ENCODE data around the gene CDC34.

Gene CDC34

DNA sequence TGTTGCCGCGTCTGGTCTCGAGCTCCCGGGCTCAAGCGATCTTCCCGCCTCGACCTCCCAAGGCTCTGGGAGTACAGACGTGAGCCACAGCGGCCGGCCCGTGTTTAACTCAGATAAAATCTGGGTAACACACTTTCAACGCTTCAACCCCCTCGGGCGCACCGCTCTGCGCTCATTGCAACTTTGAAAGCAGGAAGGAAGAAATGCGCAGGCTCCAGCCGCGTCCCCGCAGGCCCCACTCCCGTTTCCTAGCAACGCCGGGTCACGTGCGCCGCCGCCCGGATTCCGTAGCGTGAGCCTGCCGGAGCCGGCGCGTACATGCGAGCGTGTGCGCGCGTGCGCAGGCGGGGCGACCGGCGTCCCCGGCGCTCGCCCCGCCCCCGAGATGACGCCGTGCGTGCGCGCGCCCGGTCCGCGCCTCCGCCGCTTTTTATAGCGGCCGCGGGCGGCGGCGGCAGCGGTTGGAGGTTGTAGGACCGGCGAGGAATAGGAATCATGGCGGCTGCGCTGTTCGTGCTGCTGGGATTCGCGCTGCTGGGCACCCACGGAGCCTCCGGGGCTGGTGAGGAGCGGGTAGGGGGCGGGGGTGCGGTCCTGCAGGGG is 40.7 kb downstream of the CDC34 start, which contains the start of gene BSG:
TSS of gene BSG (plus strand) at position 457 of the 603 bp plus-strand sequence. CDS start at position 496, 39 bp downstream.
- DNase-seq (ENCODE audit: insufficient read length) (peak; percentile 98), FAIRE-seq (peak; percentile 98)
- TF ChIP-seq POLR2AphosphoS5 (IDR thresholded peaks at IDR 0.05; ENCODE audit: low read depth, low read length): peak; percentile 98
- peak; percentile 90 for TF ChIP-seq TAF1 (IDR thresholded peaks at IDR 0.05; ENCODE audit: borderline replicate concordance, low read depth, low read length)
- TF ChIP-seq POLR2A (IDR thresholded peaks at IDR 0.05; ENCODE audit: low read depth, low read length): peak; percentile 99

DNA sequence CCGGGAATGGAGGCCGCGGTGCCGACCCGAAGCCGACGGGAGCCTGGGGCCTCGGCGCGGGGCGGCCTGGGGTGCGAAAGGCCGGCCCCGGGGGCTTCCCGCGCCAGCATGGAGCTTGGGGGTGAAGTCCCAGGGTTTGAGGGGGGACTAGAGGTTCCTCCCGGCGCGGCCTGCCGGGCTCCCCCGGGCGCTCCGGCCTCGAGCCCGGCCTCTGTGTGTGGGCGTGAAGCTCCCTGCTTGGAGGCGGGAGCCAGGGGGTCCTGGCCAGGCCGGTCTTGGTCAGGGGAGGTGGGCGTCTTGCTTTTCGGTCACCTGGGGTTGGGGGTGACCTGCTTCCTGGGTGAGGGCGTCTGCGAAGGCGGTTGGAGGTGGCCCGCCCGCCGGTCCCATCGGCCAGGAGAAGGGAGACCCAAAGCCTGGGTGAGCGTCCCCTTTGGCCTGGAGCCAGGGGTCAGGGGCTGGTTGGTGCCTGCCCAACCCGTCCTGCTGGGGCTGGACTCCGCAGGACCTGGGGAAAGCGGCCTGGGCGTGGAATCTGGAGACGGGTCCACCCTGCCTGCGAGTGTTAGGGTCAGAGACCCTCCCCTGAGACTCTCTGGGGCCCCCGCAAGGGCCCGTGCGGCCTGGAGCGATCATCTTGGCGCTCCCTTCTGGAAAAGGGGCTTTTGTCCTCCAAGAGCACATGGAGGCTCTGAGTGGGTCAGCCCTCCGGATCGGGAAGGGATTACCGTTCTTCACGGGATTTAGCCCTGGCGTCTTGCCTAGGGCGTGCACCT is 41.4 kb downstream of the CDC34 start:
- no peak for FAIRE-seq
- TF ChIP-seq TAF1 (IDR thresholded peaks at IDR 0.05; ENCODE audit: borderline replicate concordance, low read depth, low read length) (no peak), POLR2AphosphoS5 (IDR thresholded peaks at IDR 0.05; ENCODE audit: low read depth, low read length) (no peak), POLR2A (IDR thresholded peaks at IDR 0.05; ENCODE audit: low read depth, low read length) (no peak)
- DNase-seq (ENCODE audit: insufficient read length): no peak

DNA sequence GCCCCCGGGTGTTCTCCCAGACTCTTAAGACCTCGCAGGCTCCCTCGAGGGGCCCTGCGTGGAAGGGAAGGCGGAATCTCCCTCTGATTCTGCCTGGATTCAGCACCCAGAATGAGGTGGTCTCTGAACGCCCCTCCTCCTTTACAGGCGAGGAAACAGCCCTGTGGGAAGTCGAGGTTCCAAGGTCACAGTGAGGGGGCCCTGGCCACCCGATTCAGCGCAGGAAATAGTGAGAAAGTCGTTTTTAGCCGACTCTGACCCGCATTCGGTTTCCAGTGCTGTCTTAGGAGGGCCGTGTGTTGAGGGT is 41.9 kb downstream of the CDC34 start:
- FAIRE-seq (peak; percentile 82), DNase-seq (ENCODE audit: insufficient read length) (no peak)
- TF ChIP-seq TAF1 (IDR thresholded peaks at IDR 0.05; ENCODE audit: borderline replicate concordance, low read depth, low read length) (no peak), POLR2AphosphoS5 (IDR thresholded peaks at IDR 0.05; ENCODE audit: low read depth, low read length) (no peak), POLR2A (IDR thresholded peaks at IDR 0.05; ENCODE audit: low read depth, low read length) (no peak)

DNA sequence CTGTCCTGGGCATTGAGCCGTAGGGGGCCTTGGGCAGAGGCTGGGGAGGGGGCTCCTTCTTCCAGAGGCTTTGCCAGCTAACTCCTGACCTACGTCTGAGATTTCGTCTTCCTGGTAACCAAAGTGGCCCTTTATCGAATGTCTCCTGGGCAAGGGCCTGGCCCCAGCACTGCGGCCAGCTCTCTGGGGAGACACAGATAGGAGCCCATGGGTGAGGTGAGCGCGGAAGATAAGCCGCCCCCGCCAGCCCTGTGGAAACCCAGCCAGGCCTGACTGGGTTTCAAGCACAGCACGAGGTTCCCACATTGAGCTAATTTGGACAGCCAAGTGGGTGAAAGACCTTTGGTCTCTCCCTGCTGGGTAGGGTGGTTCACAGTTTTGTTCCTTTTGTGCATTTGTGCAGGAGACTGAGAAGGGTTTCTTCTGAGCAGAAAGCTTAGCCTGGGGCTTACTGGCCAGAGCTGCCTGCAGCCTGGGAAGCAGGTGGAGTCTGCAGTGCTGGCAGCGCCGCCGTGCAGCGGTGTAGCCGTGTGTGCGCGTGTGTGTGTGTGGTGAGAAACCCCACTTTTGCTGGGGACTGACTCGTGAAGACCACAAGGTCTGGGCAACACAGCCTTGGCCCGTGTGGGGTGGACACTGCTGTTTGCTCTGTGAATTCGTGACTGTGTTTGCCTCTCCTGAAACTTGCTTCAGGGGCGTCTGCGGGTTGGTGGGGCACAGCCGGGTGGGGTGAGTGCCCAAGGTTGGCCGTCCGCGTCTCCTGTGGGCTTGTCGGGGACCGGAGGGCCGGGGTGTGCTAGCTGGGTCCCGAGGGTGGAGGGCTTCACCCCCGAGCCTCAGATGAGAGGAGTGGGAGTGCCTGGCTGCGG is 43.3 kb downstream of the CDC34 start:
- DNase-seq (ENCODE audit: insufficient read length): no peak
- peak; percentile 73 for FAIRE-seq
- no peak for TF ChIP-seq POLR2AphosphoS5 (IDR thresholded peaks at IDR 0.05; ENCODE audit: low read depth, low read length)
- TF ChIP-seq POLR2A (IDR thresholded peaks at IDR 0.05; ENCODE audit: low read depth, low read length): no peak
- TF ChIP-seq TAF1 (IDR thresholded peaks at IDR 0.05; ENCODE audit: borderline replicate concordance, low read depth, low read length): peak; percentile 29; the same call in 1 of the 2 replicates

DNA sequence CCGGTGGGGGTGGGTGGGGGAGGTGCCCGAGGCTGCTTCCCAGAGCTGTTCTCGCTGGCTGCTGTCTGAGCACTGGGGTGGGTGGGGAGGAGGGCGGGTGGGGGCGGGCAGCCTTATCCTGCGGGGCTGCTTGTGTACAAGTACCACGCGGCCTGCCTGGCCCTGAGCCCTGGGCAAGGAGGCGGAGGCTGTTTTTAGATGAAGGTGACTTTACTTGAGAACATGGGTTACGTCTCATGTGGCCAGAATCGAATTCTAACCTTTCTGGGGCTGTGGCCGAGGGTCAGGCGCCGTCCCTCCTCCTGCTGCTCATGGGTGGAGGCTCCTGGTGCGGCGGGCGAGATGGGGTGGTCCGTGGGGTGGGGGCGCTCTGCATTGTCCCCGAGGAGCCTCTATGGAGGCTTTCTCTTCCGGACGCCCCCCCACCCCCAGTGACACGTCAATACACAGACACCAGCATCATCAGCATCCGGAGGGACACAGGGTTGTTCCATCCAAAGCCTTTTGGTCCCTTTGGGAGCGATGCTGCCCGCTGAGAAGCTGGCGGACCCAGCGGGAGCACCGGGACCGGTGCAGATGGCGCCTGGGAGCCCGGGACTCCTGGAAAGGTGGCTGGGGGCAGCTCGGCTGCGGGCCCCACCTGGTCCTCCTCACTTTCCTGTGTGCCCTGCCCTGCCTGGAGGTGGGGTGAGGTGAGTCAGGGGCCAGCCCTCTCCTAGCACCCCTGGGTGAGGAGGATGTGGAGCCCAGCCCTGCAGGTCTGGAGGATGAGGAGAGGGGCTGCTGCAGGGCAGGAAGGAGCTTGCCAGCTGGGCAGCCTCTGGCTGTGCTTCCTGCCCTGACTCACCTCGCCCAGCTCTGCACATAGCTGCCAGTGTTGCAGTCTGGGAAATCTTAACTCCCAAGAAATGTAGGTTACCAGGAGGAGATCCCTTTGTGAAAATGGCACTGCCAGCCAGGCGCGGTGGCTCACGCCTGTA is 44.3 kb downstream of the CDC34 start:
- no peak for DNase-seq (ENCODE audit: insufficient read length)
- FAIRE-seq: no peak
- TF ChIP-seq POLR2A (IDR thresholded peaks at IDR 0.05; ENCODE audit: low read depth, low read length) (no peak), POLR2AphosphoS5 (IDR thresholded peaks at IDR 0.05; ENCODE audit: low read depth, low read length) (no peak), TAF1 (IDR thresholded peaks at IDR 0.05; ENCODE audit: borderline replicate concordance, low read depth, low read length) (no peak)

DNA sequence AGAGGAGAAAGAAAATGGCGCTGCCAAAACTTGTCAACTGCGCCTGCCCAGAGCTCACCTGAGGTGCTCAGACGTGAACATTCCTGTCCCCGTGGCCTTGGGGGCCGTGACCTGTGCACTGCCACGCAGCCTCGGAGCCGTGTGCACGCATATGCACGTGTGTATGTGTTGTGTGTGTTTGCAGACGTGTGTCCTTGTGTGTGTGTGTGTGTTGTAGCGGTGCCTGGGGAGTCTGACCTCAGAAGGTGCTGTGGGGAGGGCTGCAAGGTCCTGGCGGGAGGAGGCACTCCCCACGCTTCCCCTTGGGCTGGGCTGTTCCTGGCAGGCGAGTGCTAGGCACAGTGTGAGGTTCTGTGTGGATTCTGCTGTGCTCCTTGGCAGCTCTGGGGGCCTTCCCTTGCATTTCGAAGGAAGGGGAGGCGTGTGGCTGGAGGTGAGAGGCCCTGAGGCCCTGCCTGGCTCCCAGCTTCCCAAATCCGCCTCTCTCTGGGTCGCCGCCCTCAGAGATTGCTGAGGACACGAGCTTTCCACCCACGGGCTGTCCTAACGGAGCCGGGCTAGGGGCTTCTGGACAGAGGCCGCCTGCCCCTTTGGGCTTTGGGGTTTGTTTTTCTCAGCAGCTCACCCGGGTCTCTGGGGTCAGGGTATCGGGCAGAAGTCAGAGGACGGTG is 45.3 kb downstream of the CDC34 start:
- DNase-seq (ENCODE audit: insufficient read length) (no peak), FAIRE-seq (no peak)
- no peak for TF ChIP-seq TAF1 (IDR thresholded peaks at IDR 0.05; ENCODE audit: borderline replicate concordance, low read depth, low read length)

DNA sequence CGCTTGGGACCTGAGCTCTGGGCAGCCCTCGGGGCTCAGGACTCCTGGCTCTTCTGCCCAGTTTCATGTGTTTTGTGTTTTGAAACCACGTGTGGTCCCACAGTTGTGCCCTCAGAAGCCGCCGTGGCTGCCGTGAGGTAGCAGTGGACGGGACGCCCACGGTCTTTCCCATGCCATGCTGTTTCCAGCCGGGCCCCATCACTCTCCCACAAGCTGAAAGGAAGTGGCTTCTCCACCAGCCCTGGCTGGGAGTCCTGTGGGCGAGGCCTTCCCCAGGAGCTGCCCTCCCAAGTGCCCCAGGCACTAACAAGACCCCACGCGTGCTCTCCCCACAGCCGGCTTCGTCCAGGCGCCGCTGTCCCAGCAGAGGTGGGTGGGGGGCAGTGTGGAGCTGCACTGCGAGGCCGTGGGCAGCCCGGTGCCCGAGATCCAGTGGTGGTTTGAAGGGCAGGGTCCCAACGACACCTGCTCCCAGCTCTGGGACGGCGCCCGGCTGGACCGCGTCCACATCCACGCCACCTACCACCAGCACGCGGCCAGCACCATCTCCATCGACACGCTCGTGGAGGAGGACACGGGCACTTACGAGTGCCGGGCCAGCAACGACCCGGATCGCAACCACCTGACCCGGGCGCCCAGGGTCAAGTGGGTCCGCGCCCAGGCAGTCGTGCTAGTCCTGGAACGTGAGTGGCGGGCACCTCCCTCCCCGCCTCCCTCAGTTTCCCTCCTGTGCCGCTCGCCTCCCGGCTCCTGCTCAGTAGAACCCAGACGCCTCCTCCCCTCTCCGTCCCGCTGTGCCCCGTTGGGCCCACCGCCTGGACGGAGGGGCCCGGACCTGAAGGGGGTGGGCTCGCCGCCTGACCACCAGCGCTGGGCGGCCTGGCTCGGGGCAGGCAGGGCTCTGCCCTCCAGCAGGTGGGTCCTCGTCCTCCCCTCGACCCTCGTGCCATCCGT is 46.2 kb downstream of the CDC34 start:
- FAIRE-seq: no peak
- DNase-seq (ENCODE audit: insufficient read length): no peak
- TF ChIP-seq POLR2AphosphoS5 (IDR thresholded peaks at IDR 0.05; ENCODE audit: low read depth, low read length) (no peak), TAF1 (IDR thresholded peaks at IDR 0.05; ENCODE audit: borderline replicate concordance, low read depth, low read length) (no peak), POLR2A (IDR thresholded peaks at IDR 0.05; ENCODE audit: low read depth, low read length) (no peak)

DNA sequence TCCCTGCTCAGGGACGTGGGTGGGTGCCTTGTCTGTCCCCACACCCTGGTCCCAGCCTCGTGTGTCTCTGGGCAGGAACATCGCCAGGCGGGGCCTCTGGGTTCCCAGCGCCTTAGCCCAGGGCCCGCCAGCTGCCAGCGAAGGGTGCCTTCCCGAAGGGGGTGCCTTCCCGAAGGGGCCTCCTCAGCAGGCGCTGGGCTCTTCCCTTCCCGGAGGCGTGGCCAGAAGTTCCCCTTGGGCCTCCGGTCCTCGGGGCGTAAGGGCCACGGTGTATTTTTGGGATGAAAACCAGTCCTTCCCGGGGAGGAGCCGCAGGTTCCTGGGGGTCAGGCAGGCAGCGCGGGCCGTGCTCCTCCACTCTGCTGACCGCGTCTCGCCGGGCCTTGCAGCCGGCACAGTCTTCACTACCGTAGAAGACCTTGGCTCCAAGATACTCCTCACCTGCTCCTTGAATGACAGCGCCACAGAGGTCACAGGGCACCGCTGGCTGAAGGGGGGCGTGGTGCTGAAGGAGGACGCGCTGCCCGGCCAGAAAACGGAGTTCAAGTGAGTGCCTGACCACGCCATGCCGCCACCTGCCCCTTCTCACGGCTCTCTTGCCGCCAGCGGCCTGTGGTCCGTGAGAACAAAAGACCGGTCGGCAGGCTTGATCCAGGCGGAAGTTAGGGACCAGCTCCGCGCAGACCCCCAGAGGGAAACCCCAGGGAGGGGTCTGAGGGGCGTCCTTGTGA is 47.7 kb downstream of the CDC34 start:
- no peak for FAIRE-seq
- TF ChIP-seq POLR2A (IDR thresholded peaks at IDR 0.05; ENCODE audit: low read depth, low read length) (no peak), POLR2AphosphoS5 (IDR thresholded peaks at IDR 0.05; ENCODE audit: low read depth, low read length) (no peak), TAF1 (IDR thresholded peaks at IDR 0.05; ENCODE audit: borderline replicate concordance, low read depth, low read length) (no peak)
- no peak for DNase-seq (ENCODE audit: insufficient read length)

DNA sequence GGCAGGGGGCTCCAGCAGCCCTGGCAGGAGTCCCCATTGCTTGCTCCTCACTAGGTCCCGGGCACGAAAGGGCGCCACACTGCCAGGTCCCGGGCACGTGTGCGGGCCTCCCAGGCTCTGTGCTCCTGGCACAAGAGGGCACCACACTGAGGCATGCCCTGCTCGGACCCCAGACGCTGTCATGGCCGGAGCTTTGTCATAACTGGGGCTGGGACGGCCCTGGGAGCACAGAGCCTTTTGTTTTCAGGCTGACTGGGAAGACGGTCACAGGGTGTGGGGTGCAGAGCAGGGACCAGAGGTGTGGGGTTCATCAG is 48.2 kb downstream of the CDC34 start:
- DNase-seq (ENCODE audit: insufficient read length): no peak
- TF ChIP-seq POLR2AphosphoS5 (IDR thresholded peaks at IDR 0.05; ENCODE audit: low read depth, low read length) (no peak), POLR2A (IDR thresholded peaks at IDR 0.05; ENCODE audit: low read depth, low read length) (no peak), TAF1 (IDR thresholded peaks at IDR 0.05; ENCODE audit: borderline replicate concordance, low read depth, low read length) (no peak)
- FAIRE-seq: no peak

Measured in GM12892 (cell line).